HAP-1 (cell line): Measurements from ENCODE around the gene FARS2.

Source experiments
- DNase-seq, 2 experiments: peaks; one replicate each; pipeline ENCODE4 v3.0.0-alpha.2; 2016 to 2020; ENCODE audit warnings: low spot score in 2 of 2
- H3K27me3 ChIP-seq: fragments of 250-450 bp; sonication (Bioruptor Pico); 2 replicates; pipeline ENCODE4 v1.5.1; 2020; ENCODE audit warnings: low read depth, mild to moderate bottlenecking, moderate library complexity
- H3K36me3 ChIP-seq: fragments of 250-450 bp; sonication (Bioruptor Pico); replicated peaks from 2 replicates; pipeline ENCODE4 v1.5.1; 2020; ENCODE audit warnings: mild to moderate bottlenecking
- H3K4me1 ChIP-seq: fragments of 250-450 bp; sonication (Bioruptor Pico); 2 replicates; pipeline ENCODE4 v1.5.1; 2020; ENCODE audit warnings: mild to moderate bottlenecking
- H3K4me3 ChIP-seq: fragments of 250-450 bp; sonication (Bioruptor Pico); 2 replicates; pipeline ENCODE4 v1.5.1; 2020; ENCODE audit warnings: mild to moderate bottlenecking, moderate library complexity
- H3K9me3 ChIP-seq: fragments of 250-450 bp; sonication (Bioruptor Pico); 2 replicates; pipeline ENCODE4 v1.5.1; 2020; ENCODE audit warnings: mild to moderate bottlenecking, moderate library complexity
- in situ Hi-C: fragments of 300-500 bp; cut with MboI; formaldehyde crosslinking; loops from 3 replicates; pipeline ENCODE4 v1.14.3; 2020; ENCODE audit warnings: low sequenced_read_pairs, inconsistent platforms, mixed read lengths

FARS2 gene

DNA sequence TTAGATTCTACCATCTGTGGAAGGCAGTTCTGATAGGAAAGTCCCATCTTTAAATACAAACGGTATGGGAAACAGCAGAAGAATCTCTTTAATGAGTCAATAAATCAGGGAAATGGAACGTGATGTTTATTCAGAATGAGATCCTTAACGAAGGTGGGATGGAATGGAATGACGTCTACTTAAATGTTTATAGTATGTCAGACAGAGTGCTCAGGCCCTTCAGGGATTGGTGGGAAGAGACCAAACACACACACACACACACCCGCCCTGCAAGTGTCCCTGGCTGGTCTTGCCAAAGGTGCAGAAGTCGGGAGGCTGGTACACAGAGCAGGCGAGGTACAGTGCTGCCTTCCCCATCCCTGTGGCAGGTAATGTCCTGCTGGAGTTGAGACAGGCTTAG is 164.0 kb downstream of the FARS2 start:
- in situ Hi-C loops = no loop called here
- no peak for DNase-seq
- H3K4me1 ChIP-seq = no peaks in the 10 kb centered on the region

DNA sequence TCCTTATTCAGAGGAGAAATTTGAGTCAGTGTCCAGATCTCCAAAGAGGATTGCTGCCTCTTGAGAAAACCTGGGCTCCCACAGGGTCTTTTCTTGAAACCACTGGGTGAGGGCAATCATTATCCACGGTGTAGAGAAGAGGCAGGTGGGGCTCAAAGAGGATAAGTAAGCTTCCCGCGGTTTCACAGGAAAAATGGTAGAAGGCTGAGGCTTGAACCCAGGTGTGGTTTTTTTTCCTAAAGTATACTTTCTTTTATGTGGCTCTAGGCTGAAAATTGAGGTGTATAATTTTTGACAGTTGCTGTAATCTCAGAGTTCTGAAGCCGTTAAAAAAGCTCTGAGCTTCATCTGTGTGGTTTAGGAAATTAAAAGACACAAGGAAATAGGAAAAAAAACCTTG is 164.5 kb downstream of the FARS2 start:
- Histone ChIP-seq H3K27me3 (no peaks in the 10 kb centered on the region), H3K36me3 (no peaks in the 10 kb centered on the region), H3K4me1 (no peaks in the 10 kb centered on the region; the same call in 1 of the 2 replicates), H3K9me3 (no peaks in the 10 kb centered on the region), H3K4me3 (no peak overlapping the region)
- in situ Hi-C loops = no loop called here
- DNase-seq = no peak

More for the DNA sequence above, 164.0 kb downstream of the FARS2 start:
- no peak overlapping the region for H3K4me3 ChIP-seq
- H3K9me3 ChIP-seq = no peaks in the 10 kb centered on the region
- H3K27me3 ChIP-seq = no peaks in the 10 kb centered on the region
- no peaks in the 10 kb centered on the region for H3K36me3 ChIP-seq

DNA sequence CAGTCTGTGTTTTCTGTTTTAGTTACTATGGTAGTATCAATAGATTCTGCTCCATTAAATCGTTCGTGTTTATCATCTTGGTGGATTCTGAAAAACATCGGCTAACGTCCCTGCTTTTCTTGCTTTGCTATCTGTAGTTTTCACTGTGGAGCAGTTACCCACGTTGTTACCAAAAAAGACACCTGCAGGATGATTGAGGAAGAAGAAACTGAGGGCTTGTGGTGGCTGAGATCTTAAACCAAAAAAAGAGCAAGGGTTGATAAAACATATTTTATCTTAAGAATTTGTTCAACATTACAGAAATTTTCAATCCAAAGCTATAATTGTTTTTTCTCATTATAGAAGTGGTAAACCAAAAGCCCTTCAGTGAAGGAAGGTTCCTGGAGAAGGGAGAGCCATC is 166.3 kb downstream of the FARS2 start:
- Histone ChIP-seq H3K4me1 (peaks cover 10% of the 10 kb centered on the region), H3K4me3 (no peak overlapping the region), H3K36me3 (no peaks in the 10 kb centered on the region), H3K27me3 (no peaks in the 10 kb centered on the region), H3K9me3 (no peaks in the 10 kb centered on the region)
- DNase-seq = no peak
- in situ Hi-C loops = no loop called here

DNA sequence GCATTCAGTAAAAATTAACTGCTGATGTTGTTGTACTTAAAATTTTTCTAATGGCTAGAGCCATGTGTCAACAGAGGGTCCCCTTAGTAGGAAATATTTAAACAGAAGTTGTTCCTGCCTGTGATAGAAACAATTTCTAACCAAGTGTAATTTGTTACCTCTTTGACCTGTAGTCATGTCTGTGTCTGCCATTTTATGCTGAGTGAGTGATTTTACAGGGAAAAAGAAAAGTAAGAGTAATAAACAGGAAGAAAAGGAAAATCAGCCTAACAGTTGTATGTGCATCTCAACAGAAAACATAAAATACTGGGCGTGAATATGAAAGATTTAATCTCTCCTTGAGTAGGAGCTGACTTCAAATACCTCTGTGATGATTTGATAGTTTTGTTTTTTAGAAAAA is 172.0 kb downstream of the FARS2 start:
- Histone ChIP-seq H3K36me3 (no peaks in the 10 kb centered on the region), H3K9me3 (no peaks in the 10 kb centered on the region), H3K27me3 (no peaks in the 10 kb centered on the region), H3K4me3 (no peak overlapping the region), H3K4me1 (peaks cover 10% of the 10 kb centered on the region)
- no peak for DNase-seq
- in situ Hi-C loops = no loop called here

DNA sequence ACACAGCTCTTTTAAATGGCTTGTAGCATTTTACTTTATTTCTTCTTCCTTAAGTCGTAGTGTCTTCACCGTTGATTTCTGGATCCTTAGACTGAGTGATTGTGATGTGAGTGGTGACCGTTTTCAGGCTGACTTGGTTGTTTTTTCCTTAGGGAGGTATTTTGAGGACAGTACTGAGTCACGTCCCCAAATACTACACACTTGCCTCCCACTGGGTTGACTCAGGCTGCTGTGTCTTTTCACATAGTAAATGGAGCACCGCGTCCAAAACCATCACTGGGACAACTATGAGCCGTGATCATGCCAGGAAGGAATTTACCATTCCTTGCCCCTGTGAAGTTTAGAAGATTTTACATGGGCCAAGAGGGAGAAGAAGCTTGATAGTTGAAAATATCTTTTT is 174.1 kb downstream of the FARS2 start:
- in situ Hi-C loops = no loop called here
- no peak for DNase-seq

DNA sequence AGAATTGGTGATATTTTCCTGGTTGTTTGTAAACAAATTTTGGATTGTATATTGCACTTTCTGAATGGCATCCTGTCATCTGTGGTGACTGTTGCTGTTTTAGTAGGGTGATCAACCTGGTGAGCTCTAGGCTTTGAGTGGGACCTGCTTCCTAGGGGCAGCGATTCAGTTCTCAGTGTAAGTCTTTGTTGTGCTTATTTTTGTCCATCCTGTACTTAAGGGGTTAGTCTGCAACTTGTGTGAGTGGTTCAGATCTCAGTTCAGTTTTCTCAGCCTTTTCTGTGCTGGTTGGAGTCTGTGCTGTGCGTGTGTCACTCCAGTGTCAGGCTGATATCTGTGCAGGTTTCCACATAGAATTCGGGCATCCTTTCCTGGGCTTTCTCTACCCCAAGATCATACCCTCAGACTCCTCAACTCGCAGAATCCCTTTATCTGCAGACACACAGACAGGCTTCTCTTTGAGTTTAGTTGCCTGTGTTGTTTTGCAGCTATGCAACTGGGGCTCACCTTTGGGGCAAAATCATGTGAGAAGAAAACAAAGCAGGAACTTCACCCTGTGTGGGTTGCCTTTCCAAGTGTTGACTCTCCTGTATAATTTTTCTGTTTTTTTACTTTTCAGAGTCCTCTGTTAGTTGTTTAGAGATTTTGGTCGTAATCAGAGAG is 177.7 kb downstream of the FARS2 start:
- Histone ChIP-seq H3K27me3 (no peaks in the 10 kb centered on the region), H3K4me1 (no peaks in the 10 kb centered on the region), H3K4me3 (no peak overlapping the region), H3K36me3 (no peaks in the 10 kb centered on the region), H3K9me3 (no peaks in the 10 kb centered on the region)
- in situ Hi-C loops = no loop called here
- DNase-seq = no peak

More for the DNA sequence above, 174.1 kb downstream of the FARS2 start:
- H3K27me3 ChIP-seq = no peaks in the 10 kb centered on the region
- no peaks in the 10 kb centered on the region for H3K9me3 ChIP-seq
- H3K4me1 ChIP-seq = peaks cover 10% of the 10 kb centered on the region
- no peak overlapping the region for H3K4me3 ChIP-seq
- no peaks in the 10 kb centered on the region for H3K36me3 ChIP-seq

DNA sequence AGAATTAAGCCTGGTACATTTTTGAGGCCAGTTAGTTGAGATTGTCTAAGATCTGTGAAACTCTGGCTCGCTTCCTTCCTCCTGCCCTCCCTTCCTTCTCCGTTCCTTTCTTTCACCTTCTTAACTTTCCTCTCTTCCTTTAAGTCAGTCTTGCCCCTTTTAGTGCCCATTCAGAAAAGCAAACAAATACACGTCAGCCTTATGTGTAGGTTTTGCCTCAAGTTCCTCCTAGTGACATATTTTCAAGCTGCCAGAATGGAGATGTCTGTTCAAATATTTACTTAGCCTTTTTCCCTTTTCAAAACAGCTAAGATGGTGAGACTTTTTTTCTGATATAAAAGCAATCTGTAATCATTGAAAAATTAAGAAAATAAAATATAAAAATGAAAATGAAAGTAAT is 178.4 kb downstream of the FARS2 start:
- Histone ChIP-seq H3K4me3 (no peak overlapping the region), H3K4me1 (no peaks in the 10 kb centered on the region), H3K9me3 (no peaks in the 10 kb centered on the region), H3K27me3 (no peaks in the 10 kb centered on the region), H3K36me3 (no peaks in the 10 kb centered on the region)
- in situ Hi-C loops = no loop called here
- DNase-seq = no peak

DNA sequence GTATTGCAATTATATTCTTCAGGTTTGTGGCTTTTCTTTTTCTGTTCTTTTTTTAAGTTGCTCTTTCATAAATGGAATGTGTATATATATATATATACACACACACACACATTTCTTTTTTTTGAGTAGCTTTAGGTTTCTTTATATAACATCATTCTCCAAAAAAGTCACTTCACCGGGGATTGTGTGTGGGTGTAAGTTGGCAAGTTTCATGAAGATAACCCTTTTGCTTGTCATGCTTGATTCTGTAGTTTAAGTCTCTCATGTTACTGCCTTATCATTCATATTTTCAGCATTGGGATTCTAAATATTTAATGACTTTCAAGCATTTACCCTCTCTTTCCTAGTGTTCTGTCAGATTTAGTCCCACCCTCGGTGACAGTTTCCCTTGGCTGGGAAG is 181.0 kb downstream of the FARS2 start:
- in situ Hi-C loops = no loop called here
- Histone ChIP-seq H3K27me3 (no peaks in the 10 kb centered on the region), H3K9me3 (no peaks in the 10 kb centered on the region), H3K4me1 (no peaks in the 10 kb centered on the region), H3K36me3 (no peaks in the 10 kb centered on the region), H3K4me3 (no peak overlapping the region)
- no peak for DNase-seq

DNA sequence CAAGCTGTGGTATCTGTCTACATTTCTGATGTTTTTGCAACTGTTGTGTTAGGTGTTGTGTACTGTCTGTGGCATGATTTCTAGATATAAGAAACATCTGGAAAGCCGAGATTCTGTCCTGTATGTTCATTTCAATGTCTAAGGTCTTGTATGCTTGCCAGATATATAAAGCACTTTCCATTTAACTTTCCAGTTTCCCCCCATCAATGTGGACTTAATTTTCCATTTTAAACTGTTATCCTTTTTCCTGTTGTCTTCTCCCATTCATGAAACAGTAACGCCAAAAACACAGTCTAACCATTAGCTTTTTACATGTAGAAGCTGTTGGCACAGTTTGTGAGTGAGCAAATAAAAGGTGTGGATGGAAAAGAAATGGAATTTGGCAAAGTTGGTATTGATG is 181.6 kb downstream of the FARS2 start:
- Histone ChIP-seq H3K36me3 (no peaks in the 10 kb centered on the region), H3K4me1 (no peaks in the 10 kb centered on the region), H3K27me3 (no peaks in the 10 kb centered on the region), H3K4me3 (no peak overlapping the region), H3K9me3 (no peaks in the 10 kb centered on the region)
- in situ Hi-C loops = no loop called here
- DNase-seq = no peak

DNA sequence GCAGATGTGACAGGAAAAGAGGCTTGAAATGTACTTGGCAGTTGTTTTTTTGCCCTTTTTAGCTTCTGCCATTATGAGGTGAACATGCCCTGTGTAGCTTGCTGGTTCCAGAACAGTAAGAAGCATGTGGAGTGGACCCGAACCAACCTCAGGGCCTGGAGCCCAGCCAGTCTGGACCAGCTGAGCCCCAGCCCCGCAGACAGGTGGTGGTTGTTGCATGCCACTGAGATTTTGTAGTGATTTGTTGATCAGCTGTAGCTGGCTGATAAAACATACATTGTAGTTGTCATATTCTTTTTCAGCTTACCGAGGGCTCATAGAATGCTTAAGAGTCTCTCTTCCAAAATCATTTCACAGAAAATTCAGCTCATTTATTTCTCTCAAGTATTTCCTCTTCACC is 182.2 kb downstream of the FARS2 start:
- in situ Hi-C loops = no loop called here
- no peak for DNase-seq

DNA sequence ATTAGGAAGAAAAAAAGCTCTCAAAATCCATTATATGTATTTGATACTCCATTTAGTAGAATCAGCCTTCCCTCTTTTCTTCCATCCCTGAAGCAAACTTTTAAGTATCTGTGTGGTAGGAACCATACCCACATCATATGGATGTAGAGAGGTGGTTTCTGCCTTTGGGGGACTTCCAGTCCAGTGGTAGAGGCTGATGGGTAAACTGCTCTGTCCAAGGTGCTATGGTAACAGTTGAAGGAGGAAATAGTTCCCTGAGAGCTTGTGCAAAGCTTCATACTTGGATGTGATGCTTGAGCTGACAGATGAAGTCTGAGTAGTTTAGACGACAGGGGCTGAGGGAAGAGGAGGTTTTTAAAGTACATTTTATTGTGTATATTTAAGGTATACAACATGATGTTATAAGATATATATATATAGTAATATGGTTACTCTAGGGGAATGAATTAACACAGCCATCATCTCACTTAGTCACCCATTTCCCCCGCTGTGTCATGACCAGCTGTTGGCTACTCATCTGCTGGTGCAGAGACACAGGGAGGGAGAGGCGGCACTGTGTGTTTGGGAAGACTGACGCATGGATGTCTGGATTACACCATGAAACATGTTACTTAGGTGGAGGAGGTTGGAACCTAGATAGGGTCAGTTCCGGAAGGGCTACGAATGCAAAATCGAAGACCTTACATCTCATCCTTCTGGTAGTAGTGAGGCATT is 185.2 kb downstream of the FARS2 start:
- no peaks in the 10 kb centered on the region for H3K4me1 ChIP-seq
- no peaks in the 10 kb centered on the region for H3K36me3 ChIP-seq
- H3K9me3 ChIP-seq = no peaks in the 10 kb centered on the region
- no peaks in the 10 kb centered on the region for H3K27me3 ChIP-seq
- DNase-seq = no peak
- no peak overlapping the region for H3K4me3 ChIP-seq
- in situ Hi-C loops = no loop called here

More for the DNA sequence above, 182.2 kb downstream of the FARS2 start:
- Histone ChIP-seq H3K9me3 (no peaks in the 10 kb centered on the region), H3K36me3 (no peaks in the 10 kb centered on the region), H3K27me3 (no peaks in the 10 kb centered on the region), H3K4me1 (no peaks in the 10 kb centered on the region), H3K4me3 (no peak overlapping the region)

DNA sequence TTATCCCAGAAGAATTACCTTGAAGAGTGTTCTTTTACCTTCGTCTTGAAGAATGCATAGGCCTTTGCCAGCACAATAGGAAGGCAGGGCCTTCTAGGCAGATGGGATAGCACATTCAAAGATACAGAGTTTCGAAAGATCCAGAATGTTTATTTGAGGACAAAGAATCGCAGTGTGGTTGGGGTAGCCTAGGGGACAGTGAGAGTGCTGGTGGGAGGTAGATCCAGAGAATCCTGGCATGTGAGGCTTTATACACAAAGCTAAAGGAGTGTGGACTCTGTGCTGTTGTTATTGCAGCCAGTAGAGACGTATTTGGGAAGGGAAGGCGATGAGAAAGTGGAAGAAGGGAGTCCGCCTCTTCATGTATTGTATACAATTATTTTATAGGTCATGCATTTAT is 186.6 kb downstream of the FARS2 start:
- H3K9me3 ChIP-seq = no peaks in the 10 kb centered on the region
- no peaks in the 10 kb centered on the region for H3K27me3 ChIP-seq
- no peaks in the 10 kb centered on the region for H3K4me1 ChIP-seq
- H3K4me3 ChIP-seq = no peak overlapping the region
- no peaks in the 10 kb centered on the region for H3K36me3 ChIP-seq
- in situ Hi-C loops = no loop called here
- no peak for DNase-seq

DNA sequence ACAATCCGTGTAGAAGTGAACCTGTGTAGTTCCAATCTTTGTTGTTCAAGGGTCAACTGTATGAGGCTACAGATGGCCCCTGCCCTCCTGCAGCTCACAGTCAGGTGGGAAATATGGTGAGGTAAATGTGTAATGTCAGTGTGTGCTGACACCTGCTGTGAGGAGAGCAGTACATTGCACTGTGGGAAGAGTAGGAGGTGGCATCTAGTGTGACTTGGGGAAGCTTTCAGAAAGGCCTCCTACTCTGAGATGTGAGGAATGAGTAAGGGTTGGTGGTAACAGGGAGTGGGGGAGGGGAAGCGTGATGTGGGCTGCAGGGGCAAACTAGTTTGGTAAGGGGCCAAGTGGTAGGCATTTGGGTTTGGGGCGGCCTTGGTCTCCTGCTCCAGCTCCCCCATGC is 188.8 kb downstream of the FARS2 start:
- no peak for DNase-seq
- no peaks in the 10 kb centered on the region for H3K36me3 ChIP-seq
- H3K4me1 ChIP-seq = no peaks in the 10 kb centered on the region
- H3K27me3 ChIP-seq = no peaks in the 10 kb centered on the region
- no peak overlapping the region for H3K4me3 ChIP-seq
- in situ Hi-C loops = no loop called here
- H3K9me3 ChIP-seq = no peaks in the 10 kb centered on the region

DNA sequence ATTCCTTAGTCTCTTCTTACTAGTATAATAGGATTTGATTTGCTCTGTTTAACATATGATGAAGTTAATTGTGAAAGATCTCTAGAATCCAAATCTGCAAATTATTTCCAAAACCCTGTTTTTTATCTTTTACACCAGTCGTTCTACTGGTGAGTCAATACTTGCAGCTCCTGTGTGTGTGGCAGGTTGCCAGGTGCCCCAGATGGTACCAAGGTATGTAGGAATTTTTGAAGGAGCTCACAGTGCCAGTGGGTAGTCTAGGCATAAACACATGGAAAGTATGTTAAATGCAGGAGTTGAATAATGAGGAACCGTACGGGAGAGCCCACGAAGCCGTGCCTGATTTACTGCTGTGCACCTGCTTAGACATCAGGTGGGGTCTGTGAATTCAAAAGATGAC is 192.2 kb downstream of the FARS2 start:
- no peaks in the 10 kb centered on the region for H3K9me3 ChIP-seq
- no peaks in the 10 kb centered on the region for H3K36me3 ChIP-seq
- no peak for DNase-seq
- H3K4me1 ChIP-seq = no peaks in the 10 kb centered on the region
- in situ Hi-C loops = no loop called here
- H3K4me3 ChIP-seq = no peak overlapping the region
- H3K27me3 ChIP-seq = no peaks in the 10 kb centered on the region
